ACC112 (cell line): ENCODE measurements around the gene F8A1.
A peak's percentile ranks its signal among the peaks of the same experiment; 100 is the strongest.
"Not testable (repeated sequence)": the region's sequence is repeated elsewhere in the genome, so short reads cannot be mapped to it uniquely, and the experiment has no call there.

Source experiments
- H2AFZ ChIP-seq: fragments of 200-600 bp; sonication (generic); one replicate; pipeline ENCODE4 v1.6.0; 2017; ENCODE audit warnings: antibody characterized with exemption, low read length; ENCODE audit not compliant: unreplicated experiment
- H3K27ac ChIP-seq: fragments of 200-600 bp; sonication (generic); 2 replicates; pipeline ENCODE4 v1.5.1; 2014; ENCODE audit warnings: low read depth, mild to moderate bottlenecking, antibody characterized with exemption, low read length, moderate library complexity
- H3K27me3 ChIP-seq: fragments of 200-600 bp; sonication (generic); 2 replicates; pipeline ENCODE4 v1.6.1; 2014; ENCODE audit warnings: mild to moderate bottlenecking, antibody characterized with exemption, low read length, moderate library complexity, mixed read lengths; ENCODE audit not compliant: insufficient read depth
- H3K36me3 ChIP-seq: fragments of 200-600 bp; sonication (generic); 2 replicates; pipeline ENCODE4 v1.6.1; 2016; ENCODE audit warnings: mild to moderate bottlenecking, antibody characterized with exemption, low read length, moderate library complexity, mixed read lengths; ENCODE audit not compliant: insufficient read depth
- H3K4me1 ChIP-seq: fragments of 200-600 bp; sonication (generic); one replicate; pipeline ENCODE4 v1.6.1; 2016; ENCODE audit warnings: low read length, mixed read lengths; ENCODE audit not compliant: insufficient read depth, unreplicated experiment, control insufficient read depth
- H3K4me3 ChIP-seq: fragments of 200-600 bp; sonication (generic); 2 replicates; pipeline ENCODE4 v1.5.1; 2014; ENCODE audit warnings: mild to moderate bottlenecking, low read depth, low read length
- H3K79me2 ChIP-seq: fragments of 200-600 bp; sonication (generic); one replicate; pipeline ENCODE4 v1.6.0; 2016; ENCODE audit warnings: low read length; ENCODE audit not compliant: control insufficient read depth, unreplicated experiment, insufficient read depth

Gene F8A1

DNA sequence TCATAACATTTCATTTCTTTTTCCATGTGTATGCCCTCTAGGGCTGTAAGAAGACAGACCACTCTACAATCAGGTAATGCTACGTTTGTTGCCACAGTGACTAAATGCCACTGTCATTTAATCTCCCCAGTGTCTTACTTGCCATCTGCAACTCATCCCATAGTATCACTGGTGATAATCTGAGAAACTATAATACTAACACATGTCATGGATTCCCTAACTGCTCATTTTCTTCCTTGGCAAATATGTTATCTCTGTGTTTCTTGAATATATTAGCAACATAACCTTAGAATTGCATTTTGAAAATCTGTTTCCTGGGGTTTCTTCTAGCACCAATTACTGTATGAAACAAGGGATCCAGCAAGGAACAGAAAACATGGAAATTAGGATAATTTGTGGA, 6.1 kb downstream of the F8A1 start:
- H2AFZ ChIP-seq = no peak overlapping the region
- no peaks in the 10 kb centered on the region for H3K4me1 ChIP-seq
- no peak overlapping the region for H3K27ac ChIP-seq
- H3K4me3 ChIP-seq = no peak overlapping the region
- H3K36me3 ChIP-seq = no peaks in the 10 kb centered on the region
- no peaks in the 10 kb centered on the region for H3K79me2 ChIP-seq
- no peaks in the 10 kb centered on the region for H3K27me3 ChIP-seq

DNA sequence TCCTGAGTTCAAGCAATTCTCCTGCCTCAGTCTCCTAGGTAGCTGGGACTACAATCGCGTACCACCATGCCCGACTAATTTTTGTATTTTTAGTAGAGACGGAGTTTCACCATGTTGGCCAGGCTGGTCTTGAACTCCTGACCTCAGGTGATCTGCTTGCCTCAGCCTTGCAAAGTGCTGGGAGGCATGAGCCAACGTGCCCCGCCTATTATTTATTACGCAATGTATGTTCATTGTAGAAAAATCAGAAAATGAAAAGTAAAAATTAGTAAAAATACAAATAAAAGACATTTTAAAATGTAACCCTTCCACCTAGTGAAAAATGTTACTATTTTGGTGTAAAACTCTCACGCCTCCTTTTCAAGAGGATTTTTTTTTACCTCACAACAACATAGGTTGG, 14.2 kb downstream of the F8A1 start:
- Histone ChIP-seq H3K27ac (no peak overlapping the region), H2AFZ (no peak overlapping the region), H3K36me3 (no peaks in the 10 kb centered on the region)

DNA sequence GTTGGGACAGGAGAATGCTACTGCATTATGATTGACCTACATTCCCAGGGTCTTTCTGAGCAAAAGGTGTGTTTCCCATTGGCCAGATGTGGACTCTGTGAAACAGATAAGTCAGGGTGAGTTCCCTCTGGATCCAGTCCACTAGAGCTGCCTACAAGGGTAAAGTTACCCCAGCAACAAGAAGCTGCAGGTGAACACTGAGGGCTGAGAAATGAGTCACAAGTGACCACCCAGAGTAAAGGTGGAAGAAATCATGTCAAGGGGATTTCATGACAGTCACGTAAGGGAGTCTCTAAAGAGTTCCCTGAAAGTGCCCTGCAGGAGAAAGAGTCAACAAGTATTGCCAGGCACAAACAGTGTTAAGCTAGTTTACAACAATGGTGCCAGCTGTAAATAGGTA, 16.3 kb downstream of the F8A1 start:
- H3K36me3 ChIP-seq = no peaks in the 10 kb centered on the region
- H3K4me1 ChIP-seq = no peaks in the 10 kb centered on the region
- no peak overlapping the region for H2AFZ ChIP-seq
- no peak overlapping the region for H3K4me3 ChIP-seq
- no peaks in the 10 kb centered on the region for H3K79me2 ChIP-seq
- H3K27ac ChIP-seq = no peak overlapping the region
- H3K27me3 ChIP-seq = peaks cover 36% of the 10 kb centered on the region; the same call in 1 of the 2 replicates

More for the DNA sequence above, 14.2 kb downstream of the F8A1 start:
- no peaks in the 10 kb centered on the region for H3K4me1 ChIP-seq
- H3K27me3 ChIP-seq = peaks cover 30% of the 10 kb centered on the region; the same call in 1 of the 2 replicates
- H3K4me3 ChIP-seq = no peak overlapping the region
- H3K79me2 ChIP-seq = no peaks in the 10 kb centered on the region

DNA sequence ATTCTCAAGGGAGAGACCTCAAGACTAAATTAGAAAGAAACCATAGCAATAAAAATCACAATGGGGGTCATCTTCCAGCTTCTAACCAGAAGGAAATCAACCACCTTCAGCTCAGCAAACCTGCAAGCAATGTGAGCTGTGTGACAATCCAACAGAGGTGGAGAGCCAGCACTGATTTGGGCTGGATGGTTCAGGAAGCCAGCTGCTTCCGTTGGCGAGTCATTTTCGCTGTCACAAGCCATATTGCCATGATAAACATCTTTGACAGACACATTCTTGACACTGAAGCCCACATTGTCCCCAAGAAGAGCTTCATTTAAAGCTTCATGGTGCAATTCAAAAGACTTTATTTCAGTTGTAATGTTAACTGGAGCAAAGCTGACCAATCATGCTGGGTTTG, 22.7 kb downstream of the F8A1 start:
- no peak overlapping the region for H2AFZ ChIP-seq
- H3K4me3 ChIP-seq = no peak overlapping the region
- H3K4me1 ChIP-seq = no peaks in the 10 kb centered on the region
- no peaks in the 10 kb centered on the region for H3K36me3 ChIP-seq
- no peaks in the 10 kb centered on the region for H3K79me2 ChIP-seq
- peaks cover 19% of the 10 kb centered on the region; the same call in 1 of the 2 replicates for H3K27me3 ChIP-seq
- H3K27ac ChIP-seq = no peak overlapping the region

DNA sequence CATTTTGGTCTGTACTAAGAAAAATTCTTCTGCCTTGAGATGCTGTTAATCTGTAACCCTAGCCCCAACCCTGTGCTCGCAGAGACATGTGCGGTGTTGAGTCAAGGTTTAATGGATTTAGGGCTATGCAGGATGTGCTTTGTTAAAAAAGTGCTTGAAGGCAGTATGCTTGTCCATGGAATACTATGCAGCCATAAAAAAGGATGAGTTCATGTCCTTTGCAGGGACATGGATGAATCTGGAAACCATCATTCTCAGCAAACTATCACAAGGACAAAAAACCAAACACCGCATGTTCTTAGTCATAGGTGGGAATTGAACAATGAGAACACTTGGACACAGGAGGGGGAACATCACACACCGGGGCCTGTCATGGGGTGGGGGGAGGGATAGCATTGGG, 23.9 kb downstream of the F8A1 start:
- not testable (repeated sequence) for H3K4me1 ChIP-seq, H3K36me3 ChIP-seq, H3K27me3 ChIP-seq, H3K4me3 ChIP-seq, H3K27ac ChIP-seq, H3K79me2 ChIP-seq, H2AFZ ChIP-seq

DNA sequence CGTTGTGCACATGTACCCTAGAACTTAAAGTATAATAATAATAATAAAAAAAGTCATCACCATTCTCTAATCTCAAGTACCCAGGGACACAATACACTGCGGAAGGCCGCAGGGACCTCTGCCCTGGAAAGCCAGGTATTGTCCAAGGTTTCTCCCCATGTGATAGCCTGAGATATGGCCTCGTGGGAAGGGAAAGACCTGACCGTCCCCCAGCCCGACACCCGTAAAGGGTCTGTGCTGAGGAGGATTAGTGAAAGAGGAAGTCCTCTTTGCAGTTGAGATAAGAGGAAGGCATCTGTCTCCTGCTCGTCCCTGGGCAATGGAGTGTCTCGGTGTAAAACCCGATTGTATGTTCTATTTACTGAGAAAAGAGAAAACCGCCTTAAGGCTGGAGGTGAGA, 24.4 kb downstream of the F8A1 start:
- not testable (repeated sequence) for H3K4me3 ChIP-seq, H3K4me1 ChIP-seq, H3K36me3 ChIP-seq, H3K27ac ChIP-seq, H3K27me3 ChIP-seq, H2AFZ ChIP-seq, H3K79me2 ChIP-seq

DNA sequence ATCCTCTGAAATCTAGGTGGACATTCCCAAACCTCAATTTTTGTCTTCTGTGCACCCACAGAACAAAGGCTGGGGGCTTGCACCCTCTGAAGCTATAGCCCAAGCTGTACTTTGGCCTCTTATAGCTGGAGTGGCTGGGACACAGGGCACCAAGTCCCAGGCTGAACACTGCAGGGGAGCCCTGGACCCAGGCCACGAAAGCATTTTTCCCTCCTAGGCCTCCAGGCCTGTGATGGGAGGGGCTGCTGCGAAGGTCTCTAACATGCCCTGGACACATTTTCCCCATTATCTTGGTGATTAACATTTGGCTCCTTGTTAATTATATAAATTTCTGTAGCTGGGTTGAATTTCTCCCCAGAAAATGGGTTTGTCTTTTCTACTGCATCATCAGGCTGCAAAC, 27.9 kb downstream of the F8A1 start:
- no peaks in the 10 kb centered on the region for H3K79me2 ChIP-seq
- no peak overlapping the region for H3K27ac ChIP-seq
- no peaks in the 10 kb centered on the region for H3K36me3 ChIP-seq
- no peaks in the 10 kb centered on the region for H3K4me1 ChIP-seq
- H3K4me3 ChIP-seq = no peak overlapping the region
- H3K27me3 ChIP-seq = no peaks in the 10 kb centered on the region
- H2AFZ ChIP-seq = no peak overlapping the region

DNA sequence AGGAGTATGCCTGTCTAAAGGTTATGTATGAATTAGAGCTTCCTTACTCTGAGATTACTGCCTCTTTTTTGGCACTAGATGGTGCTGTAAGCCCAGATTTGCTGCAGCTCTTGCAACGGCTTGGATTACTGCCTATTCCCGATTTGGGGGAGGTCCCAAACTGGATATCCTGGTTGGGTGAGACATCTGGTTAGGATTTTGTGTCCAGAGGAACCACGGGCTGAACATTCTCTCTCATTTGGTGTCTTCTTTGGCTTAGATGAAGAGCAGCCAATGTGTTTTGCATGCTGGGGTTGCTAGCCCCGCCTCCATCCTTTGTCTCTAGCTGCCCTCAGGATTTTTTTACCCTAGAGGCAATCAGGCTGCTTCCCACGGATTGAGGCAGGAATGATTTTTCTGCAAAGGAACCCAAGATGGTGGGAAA, 31.9 kb downstream of the F8A1 start:
- H3K27ac ChIP-seq = no peak overlapping the region
- no peak overlapping the region for H2AFZ ChIP-seq
- no peaks in the 10 kb centered on the region for H3K79me2 ChIP-seq
- peak overlapping the region; percentile 60 for H3K4me3 ChIP-seq
- no peaks in the 10 kb centered on the region for H3K27me3 ChIP-seq
- H3K4me1 ChIP-seq = no peaks in the 10 kb centered on the region
- H3K36me3 ChIP-seq = no peaks in the 10 kb centered on the region

DNA sequence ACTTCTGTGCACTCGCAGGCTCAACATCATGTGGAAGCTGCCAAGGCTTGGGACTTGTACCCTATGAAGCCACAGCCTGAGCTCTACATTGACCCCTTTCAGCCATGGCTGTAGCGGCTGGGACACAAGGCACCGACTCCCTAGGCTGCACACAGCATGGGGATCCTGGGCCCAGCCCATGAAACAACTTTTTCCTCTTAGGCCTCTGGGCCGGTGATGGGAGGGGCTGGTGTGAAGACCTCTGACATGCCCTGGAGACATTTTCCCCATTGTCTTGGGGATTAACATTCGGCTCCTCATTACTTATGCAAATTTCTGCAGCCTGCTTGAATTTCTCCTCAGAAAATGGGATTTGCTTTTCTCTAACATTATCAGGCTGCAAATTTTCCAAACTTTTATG, 38.6 kb downstream of the F8A1 start:
- not testable (repeated sequence) for H3K36me3 ChIP-seq, H3K27ac ChIP-seq, H3K4me1 ChIP-seq, H3K79me2 ChIP-seq, H2AFZ ChIP-seq, H3K4me3 ChIP-seq
- H3K27me3 ChIP-seq = peaks cover 28% of the 10 kb centered on the region; the same call in 1 of the 2 replicates
